ENCODE results near the gene TJP3.
"Not testable (repeated sequence)": the region's sequence is repeated elsewhere in the genome, so short reads cannot be mapped to it uniquely, and the experiment has no call there.

The TJP3 gene, protein sequence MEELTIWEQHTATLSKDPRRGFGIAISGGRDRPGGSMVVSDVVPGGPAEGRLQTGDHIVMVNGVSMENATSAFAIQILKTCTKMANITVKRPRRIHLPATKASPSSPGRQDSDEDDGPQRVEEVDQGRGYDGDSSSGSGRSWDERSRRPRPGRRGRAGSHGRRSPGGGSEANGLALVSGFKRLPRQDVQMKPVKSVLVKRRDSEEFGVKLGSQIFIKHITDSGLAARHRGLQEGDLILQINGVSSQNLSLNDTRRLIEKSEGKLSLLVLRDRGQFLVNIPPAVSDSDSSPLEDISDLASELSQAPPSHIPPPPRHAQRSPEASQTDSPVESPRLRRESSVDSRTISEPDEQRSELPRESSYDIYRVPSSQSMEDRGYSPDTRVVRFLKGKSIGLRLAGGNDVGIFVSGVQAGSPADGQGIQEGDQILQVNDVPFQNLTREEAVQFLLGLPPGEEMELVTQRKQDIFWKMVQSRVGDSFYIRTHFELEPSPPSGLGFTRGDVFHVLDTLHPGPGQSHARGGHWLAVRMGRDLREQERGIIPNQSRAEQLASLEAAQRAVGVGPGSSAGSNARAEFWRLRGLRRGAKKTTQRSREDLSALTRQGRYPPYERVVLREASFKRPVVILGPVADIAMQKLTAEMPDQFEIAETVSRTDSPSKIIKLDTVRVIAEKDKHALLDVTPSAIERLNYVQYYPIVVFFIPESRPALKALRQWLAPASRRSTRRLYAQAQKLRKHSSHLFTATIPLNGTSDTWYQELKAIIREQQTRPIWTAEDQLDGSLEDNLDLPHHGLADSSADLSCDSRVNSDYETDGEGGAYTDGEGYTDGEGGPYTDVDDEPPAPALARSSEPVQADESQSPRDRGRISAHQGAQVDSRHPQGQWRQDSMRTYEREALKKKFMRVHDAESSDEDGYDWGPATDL

DNA sequence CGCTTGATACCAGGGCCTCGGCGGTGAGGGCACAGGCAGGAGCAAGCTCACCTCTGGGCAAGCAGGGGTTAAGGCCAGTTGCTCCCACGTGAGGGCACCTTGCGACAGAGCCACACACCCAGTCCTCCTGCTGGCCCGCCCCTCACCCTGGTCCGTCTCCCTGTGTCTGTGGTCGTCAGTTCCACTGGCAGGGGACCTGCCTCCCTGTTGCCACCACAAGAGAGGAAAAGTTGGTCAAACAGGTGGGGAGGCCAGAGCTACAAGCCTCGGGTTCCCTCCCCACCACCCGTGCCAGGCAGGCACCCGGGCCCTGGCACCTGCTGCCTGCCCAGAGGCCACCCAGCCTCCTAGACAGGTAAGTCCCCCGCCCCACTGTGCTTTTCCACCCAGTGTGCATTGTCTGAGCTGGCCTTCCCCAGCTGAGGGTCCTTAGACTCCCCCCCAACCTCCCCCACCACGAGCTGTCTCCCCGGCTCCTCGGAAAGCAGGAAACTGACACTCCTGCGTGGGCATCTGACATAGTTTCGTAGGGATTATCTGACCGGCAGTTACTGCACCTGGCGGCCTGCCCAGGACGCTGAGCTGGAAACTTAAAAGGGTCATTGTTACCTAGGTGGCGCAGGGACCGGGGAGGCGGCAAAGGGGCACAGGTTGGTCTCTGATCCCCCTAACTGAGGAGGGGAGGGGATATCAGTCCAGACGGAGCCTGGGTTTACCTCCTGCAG is at the start of gene TJP3:
Gene TJP3, plus strand, starts transcription at position 178 of the 725 bp plus-strand sequence. CDS start 20,049 bp downstream, outside the sequence.
- DNase-seq, result no peak

- no peak for DNase-seq
Measured at GRCh38 chr19:3658870-3659745, 49.1 kb upstream of the TJP3 start.

DNA sequence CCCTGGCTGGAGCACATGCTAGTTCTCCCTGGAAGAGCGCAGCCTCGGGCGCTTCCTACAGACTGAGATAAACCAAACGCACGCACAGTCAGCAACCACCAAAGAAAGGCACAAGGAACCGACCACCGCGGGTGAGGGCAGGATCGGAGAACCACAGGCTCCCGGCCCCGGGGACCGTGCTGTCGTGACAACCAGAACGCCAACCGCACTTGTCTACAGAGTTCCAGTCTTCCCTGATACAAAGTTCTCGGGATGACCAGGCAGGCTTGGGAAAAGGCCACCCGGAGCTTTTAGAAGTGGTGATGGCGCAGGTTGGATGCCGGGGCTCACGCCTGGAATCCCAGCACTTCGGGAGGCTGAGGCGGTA is 48.5 kb upstream of the TJP3 start:
- DNase-seq, result no peak

- DNase-seq, result no peak
Measured at GRCh38 chr19:3660493-3661219, 47.5 kb upstream of the TJP3 start.

DNA sequence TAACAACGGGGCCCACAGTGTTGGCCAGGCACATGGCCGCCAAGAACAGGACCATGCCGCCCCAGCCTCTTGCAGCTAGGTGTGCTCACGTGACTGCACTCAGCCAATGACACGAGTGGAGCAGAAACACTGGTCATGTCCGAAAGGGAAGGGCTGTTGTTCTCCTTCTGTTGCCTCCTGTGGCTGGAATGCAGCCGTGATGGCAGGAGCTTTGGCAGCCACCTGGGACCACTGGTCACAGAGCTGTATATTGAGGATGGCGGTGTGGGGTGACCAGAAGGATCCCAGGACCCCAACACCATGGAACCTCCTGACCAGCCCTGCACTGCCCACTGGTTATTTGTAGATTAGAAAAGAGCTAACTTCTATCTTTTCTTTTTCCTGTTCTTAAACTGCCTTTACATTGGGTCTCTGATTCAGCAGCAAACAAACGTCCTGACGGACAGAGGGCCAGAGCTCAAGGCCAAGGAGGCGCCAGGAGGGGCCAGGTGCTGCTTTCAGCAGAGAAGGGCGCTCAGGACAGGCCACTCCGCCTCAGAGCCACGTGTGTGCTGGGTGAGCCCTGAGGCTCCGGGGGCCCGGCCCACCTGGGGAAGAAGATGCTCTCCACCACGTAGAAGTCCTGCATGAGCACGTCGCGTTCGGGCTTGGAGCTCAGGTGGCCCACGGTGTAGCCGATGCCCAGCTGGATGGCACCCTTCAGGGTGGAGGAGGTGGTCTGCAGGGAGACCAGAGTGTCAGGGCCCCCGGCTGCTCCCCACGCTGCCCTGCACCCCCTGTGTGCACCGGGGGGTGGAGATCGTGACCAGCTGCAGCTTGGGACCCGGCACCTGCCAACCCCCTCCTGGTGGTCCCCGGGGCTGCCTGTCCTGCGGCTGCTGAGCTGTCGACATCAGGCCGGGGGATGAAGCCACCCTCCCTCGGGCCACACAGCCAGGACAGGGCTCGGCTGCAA is 46.6 kb upstream of the TJP3 start:
- DNase-seq, result no peak

- DNase-seq, result no peak
Measured at GRCh38 chr19:3663838-3664237, 44.3 kb upstream of the TJP3 start.

DNA sequence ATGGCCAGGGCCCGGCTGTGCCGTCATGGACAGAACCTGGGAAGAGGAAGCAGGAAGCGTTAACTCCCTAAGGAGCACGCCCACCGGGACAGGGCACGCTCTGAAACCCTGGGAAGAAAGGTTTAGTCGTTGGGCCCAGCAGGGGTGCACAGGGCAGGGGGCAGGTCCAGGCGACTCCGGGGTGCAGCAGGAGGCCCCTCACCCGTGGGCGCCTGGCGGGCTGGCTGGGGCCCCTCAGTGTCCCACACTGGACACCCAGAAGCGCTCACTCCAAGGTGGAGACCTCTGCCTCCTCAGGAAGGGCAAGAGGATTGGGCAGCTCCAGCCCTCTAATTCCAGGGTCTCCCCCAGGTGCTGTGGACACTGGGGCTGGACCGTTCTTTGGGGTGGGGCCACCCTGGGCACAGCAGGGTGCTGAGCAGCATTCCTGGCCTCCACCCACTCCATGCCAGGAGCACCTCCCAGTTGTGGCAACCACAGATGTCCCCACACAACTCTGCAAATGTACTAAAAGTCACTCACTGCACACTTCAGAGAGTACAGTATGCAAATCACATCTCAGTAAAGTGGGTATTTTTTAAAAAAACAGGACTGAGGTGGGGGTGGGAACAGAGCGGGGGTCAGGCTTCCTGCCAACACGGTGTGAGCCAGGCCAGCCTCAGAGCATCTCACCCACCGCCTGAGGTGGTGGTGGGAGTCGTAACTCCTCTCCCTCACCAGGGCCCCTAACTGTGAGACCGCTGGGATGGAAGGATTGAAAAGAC is 43.1 kb upstream of the TJP3 start:
- no peak for DNase-seq

DNA sequence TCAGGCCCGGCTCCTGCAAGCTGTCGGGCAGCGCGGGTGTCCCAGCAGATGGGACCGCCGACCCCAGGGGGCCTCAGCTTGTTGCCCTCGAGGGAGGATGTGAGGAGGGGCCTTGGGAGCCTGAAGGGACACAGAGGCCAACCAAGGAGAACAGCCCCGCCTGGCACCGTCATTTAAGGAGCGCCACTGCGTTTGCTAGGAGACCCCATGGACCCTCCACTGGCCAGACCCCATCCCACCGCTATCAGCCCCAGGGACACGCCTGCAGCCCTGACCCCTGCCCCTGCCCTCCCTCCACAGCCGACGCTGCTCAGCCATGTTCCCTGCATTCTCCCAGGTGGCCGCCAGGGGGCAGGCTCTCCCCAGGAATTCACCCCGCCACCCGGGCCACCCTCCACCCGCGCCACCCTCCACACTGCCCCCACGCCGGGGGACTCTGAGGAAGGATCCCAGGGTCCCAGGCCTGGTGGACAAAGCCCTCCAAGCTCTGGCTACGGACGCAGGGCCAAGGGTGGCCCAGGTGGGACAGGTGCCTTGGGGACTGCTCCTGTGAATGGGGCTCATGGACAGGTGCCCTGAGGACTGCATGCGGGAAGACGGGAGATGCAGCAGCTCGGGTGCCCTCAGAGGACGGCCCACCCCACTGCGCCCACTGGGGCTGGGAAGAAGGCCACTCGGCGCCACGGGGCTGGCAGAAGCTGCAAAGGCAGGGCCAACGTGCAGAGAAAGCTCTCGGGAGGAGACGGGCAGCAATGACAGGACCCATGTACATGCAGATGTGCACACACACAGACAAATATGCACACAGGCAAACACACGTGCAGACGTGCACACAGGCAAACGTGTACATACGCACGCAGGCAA is 42.3 kb upstream of the TJP3 start:
- no peak for DNase-seq

DNA sequence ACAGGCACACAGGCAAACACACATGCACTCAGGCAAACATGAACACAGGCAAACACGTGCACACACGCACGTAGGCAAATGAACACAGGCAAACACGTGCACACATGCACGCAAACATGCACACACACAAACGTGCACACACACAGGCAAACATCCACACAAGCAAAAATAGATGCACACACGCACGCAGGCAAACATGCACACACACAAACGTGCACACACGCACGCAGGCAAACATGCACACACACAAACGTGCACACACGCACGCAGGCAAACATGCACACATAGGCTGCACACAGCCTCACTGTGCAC is 41.7 kb upstream of the TJP3 start:
- not testable (repeated sequence) for DNase-seq

GRCh38 chr19:3667037-3667638 is 41.0 kb upstream of the TJP3 start:
- DNase-seq, result no peak

DNA sequence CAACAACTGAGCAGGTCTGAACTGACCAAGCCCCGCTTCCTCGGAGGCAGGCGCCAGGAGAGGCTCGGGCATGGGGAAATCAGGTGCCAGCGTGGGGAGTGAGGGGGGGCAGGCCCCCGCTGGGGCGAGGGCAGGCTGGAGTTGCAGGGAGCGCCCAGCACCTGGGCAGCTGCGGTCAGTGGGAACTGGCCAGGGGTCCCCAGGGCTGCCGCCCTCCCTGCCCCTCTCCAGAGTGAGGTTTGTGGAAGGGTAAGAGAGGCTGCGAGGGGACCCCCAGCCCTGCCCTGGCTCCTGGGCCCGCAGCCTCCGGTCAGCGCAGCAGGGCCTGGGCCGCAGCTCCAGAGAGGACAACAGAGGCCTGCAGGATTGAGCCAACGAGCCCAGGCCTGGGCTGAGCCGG is 40.4 kb upstream of the TJP3 start:
- no peak for DNase-seq

DNA sequence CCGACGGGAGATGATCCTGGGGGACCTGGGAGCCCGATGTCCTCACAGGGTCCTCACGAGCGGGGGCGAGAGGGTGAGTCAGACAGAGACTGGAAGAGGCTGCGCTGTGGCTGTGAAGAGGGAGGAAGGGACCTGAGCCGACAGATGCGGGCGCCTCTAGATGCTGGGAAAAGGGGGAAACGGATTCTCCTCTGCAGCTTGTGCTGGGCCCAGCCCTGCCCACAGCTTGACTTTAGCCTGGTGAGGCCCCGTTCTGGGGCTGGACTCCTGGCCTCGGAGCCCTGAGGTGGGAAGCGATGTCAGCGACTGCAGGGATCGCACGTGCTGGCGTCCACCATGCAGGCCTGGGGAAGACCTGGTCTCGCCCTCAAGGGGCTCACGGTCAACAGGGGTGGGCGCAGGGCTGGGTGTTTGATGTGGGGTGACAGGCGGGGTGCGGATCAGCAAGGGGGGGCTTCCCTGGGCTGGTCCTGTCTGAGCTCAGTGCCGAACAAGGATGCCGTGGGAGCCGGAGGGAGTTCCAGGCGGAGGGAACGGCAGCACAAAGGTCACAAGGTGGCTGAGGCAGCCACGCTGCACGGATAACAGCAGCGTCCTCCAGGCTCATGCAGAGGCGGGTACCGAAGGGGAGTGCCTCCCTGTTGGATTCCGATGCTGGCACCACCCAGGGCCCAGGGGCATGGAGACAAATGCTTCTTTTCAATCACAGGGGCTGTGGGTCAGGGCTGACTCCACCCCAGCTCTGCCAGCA is 39.7 kb upstream of the TJP3 start:
- no peak for DNase-seq

GRCh38 chr19:3669082-3669946 is 38.9 kb upstream of the TJP3 start:
- DNase-seq, result no peak

- no peak for DNase-seq
Measured at GRCh38 chr19:3669947-3670795, 38.0 kb upstream of the TJP3 start.

Data from NCI-H2171 (cell line).